Upper lobe of left lung (tissue), 4 donors: ENCODE measurements around the gene XAB2.

Source experiments
- CTCF ChIP-seq, 6 experiments: fragments of 450-650 bp in 4 of 6; fragments of 200-600 bp in 2 of 6; sonication (generic) in 2 of 6; IDR thresholded peaks; one replicate each; pipeline ENCODE4 v1.5.1; 2016 to 2019; ENCODE audit warnings: antibody characterized with exemption in 6 of 6
- POLR2A ChIP-seq, 4 donors: fragments of 450-650 bp; IDR thresholded peaks; one replicate each; pipeline ENCODE4 v1.5.1; 2016 to 2017; ENCODE audit warnings: antibody characterized with exemption in 4 of 4, mild to moderate bottlenecking in 2 of 4
- POLR2AphosphoS5 ChIP-seq, 2 donors: sonication (generic); formaldehyde crosslinking; IDR thresholded peaks; one replicate each; pipeline ENCODE4 v1.5.1; 2017; ENCODE audit warnings: antibody characterized with exemption in 2 of 2

GRCh38 chr19:7614859-7615741 is 14.2 kb downstream of the XAB2 start:
- TF ChIP-seq CTCF (IDR thresholded peaks at IDR 0.05) = no peak
- no peak for TF ChIP-seq POLR2A (IDR thresholded peaks at IDR 0.05)
- TF ChIP-seq POLR2AphosphoS5 (IDR thresholded peaks at IDR 0.05) = no peak
